ENCODE measurements around the gene PROK2. TPM values are rescaled to one million over a fixed set of nuclear protein-coding genes. Genes with fewer than 3 reads are reported as not detected.

The PROK2 gene, protein sequence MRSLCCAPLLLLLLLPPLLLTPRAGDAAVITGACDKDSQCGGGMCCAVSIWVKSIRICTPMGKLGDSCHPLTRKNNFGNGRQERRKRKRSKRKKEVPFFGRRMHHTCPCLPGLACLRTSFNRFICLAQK
- 1 to 10 TPM; 1.7 to 3.9 TPM for total RNA-seq
- polyA plus RNA-seq = 10 to 100 TPM in 1 of 2 donors, 1 to 10 TPM in 1; 1.3 to 57.2 TPM
- long read RNA-seq, donor 1 = 0 reads
- long read RNA-seq, donor 2 = 0 reads
- long read RNA-seq, donor 3 = 0 reads
- long read RNA-seq, donor 4 = 0 reads
- long read RNA-seq, donor 5 = 0 reads

GRCh38 chr3:71784914-71785531 is at the start of gene PROK2:
Gene PROK2, minus strand, starts transcription at chr3:71785148. Its CDS starts 96 bp downstream, at chr3:71785052.
- Histone ChIP-seq H3K9me3 (ENCODE audit: control insufficient read depth in 4 of 4, insufficient read depth in 3 of 4, low read length in 3 of 4) (no peaks in the 10 kb centered on the region), H3K4me3 (peak within 1 kb of the TSS; percentile 4), H3K27me3 (ENCODE audit: control insufficient read depth in 3 of 3, insufficient read depth in 3 of 3, low read length in 2 of 3) (peaks cover 0 to 79% (median 72%) of the 10 kb centered on the region in 3 donors), H3K27ac (ENCODE audit: low read depth in 1 of 2, low read length in 1 of 2) (no peak within 1 kb of the TSS), H3K36me3 (ENCODE audit: control insufficient read depth in 4 of 4, insufficient read depth in 4 of 4, low read length in 4 of 4) (no peaks in the 10 kb centered on the region), H3K4me1 (ENCODE audit: control insufficient read depth in 5 of 5, insufficient read depth in 5 of 5, low read length in 5 of 5) (peaks cover 0 to 21% (median 5%) of the 10 kb centered on the region in 5 donors), H3K9ac (ENCODE audit: insufficient read depth in 1 of 2, low read length in 2 of 2) (no peak within 1 kb of the TSS)
- TF ChIP-seq CTCF (IDR thresholded peaks at IDR 0.05; ENCODE audit: control extremely low read depth, extremely low read depth) = no peak
- ATAC-seq (ENCODE audit: insufficient read depth, low FRiP score) (no peak), DNase-seq (peak; percentile 47 to 57 (median 49))
- 1% methylated on average over 33 to 89 of the region's 89 CpGs for WGBS, 2 donors

DNA sequence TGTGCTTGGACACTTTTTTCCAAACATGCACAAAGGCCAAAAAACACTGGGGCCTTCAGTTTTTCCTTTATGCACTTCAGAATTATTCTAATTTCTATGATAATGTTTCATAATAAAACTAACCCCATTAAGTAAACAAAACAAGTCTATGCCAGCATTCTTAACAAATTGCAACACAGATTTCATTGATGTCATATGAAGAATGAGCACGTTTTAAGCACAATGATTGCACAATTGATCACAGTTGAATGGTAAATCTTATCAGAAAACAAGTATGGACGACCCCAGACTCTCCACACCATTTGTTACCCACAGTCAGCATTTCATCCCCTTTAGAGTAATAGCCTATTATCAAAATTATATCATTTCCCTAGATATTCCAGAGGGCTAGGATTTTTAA is 46.7 kb upstream of the PROK2 start:
- Histone ChIP-seq H3K9ac (ENCODE audit: insufficient read depth in 1 of 2, low read length in 2 of 2) (no peak overlapping the region), H3K27me3 (ENCODE audit: control insufficient read depth in 3 of 3, insufficient read depth in 3 of 3, low read length in 2 of 3) (no peaks in the 10 kb centered on the region), H3K27ac (ENCODE audit: low read depth in 1 of 2, low read length in 1 of 2) (no peak overlapping the region), H3K4me1 (ENCODE audit: control insufficient read depth in 5 of 5, insufficient read depth in 5 of 5, low read length in 5 of 5) (no peaks in the 10 kb centered on the region), H3K4me3 (no peak overlapping the region), H3K9me3 (ENCODE audit: control insufficient read depth in 4 of 4, insufficient read depth in 3 of 4, low read length in 3 of 4) (peaks cover 0 to 2% (median 0%) of the 10 kb centered on the region in 4 donors), H3K36me3 (ENCODE audit: control insufficient read depth in 4 of 4, insufficient read depth in 4 of 4, low read length in 4 of 4) (no peaks in the 10 kb centered on the region)
- WGBS, 2 donors = 31 to 45% methylated on average over 2 of the region's 2 CpGs
- TF ChIP-seq CTCF (IDR thresholded peaks at IDR 0.05; ENCODE audit: control extremely low read depth, extremely low read depth) = no peak
- DNase-seq = peak in 2 of 3 donors; percentile 3 to 51
- no peak for ATAC-seq (ENCODE audit: insufficient read depth, low FRiP score)

DNA sequence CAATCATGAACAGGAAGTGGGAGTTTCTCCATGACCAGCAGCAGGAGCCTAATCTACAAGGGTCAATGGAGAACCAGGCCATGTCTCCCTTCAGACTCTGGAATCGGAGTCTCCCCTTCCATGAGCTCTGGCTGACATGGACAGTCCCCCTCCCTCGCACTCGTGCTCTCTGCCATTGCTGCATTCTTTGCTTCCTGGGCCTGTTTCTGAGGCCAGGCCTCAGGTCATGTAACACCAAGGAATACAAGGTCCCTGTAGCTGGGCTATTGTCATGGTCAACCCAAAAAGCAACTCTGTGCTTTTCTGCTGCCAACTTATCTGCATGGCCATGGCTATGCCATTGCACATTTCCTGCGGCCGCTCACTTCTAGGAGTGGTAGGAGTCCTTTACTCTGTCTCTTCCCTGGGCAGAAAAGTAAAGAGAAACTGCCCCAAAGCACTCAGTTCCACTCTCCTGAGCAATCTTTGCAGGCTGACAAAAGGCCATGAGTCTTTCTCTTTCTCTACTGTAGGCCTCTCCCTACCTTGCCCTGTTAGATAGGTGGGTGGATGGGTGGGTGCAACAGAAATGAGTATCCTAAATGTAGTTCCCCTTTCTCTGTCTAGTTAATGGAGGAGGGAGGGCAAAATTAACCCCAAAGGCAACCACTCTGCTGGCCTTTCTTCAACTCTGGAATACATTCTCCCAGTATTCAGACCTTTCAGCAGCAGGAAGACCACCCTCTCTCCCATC is 40.8 kb upstream of the PROK2 start:
- H3K36me3 ChIP-seq (ENCODE audit: control insufficient read depth in 4 of 4, insufficient read depth in 4 of 4, low read length in 4 of 4) = no peaks in the 10 kb centered on the region

More for the DNA sequence above, 40.8 kb upstream of the PROK2 start:
- no peak for DNase-seq
- Histone ChIP-seq H3K9ac (ENCODE audit: insufficient read depth in 1 of 2, low read length in 2 of 2) (no peak overlapping the region), H3K9me3 (ENCODE audit: control insufficient read depth in 4 of 4, insufficient read depth in 3 of 4, low read length in 3 of 4) (peaks cover 0 to 2% (median 0%) of the 10 kb centered on the region in 4 donors), H3K4me1 (ENCODE audit: control insufficient read depth in 5 of 5, insufficient read depth in 5 of 5, low read length in 5 of 5) (no peaks in the 10 kb centered on the region), H3K27ac (ENCODE audit: low read depth in 1 of 2, low read length in 1 of 2) (no peak overlapping the region), H3K27me3 (ENCODE audit: control insufficient read depth in 3 of 3, insufficient read depth in 3 of 3, low read length in 2 of 3) (peaks cover 0 to 5% (median 0%) of the 10 kb centered on the region in 3 donors), H3K4me3 (no peak overlapping the region)
- ATAC-seq (ENCODE audit: insufficient read depth, low FRiP score) = no peak
- TF ChIP-seq CTCF (IDR thresholded peaks at IDR 0.05; ENCODE audit: control extremely low read depth, extremely low read depth) = no peak
- 95 to 98% methylated on average over 5 of the region's 5 CpGs for WGBS, 2 donors
